Upper lobe of left lung (tissue), 6 donors: ENCODE measurements around the gene MAP2K6. TPM values are rescaled to one million over a fixed set of nuclear protein-coding genes. Genes with fewer than 3 reads are reported as not detected.
A peak's percentile ranks its signal among the peaks of the same experiment; 100 is the strongest.

Experiments
- ATAC-seq, 2 donors: fragments of 200-7000 bp; cut with Tn5 transposase; one replicate each; pipeline ENCODE4 v1.9.1; 2022; ENCODE audit warnings: mild to moderate bottlenecking in 2 of 2, moderate library complexity in 2 of 2; ENCODE audit not compliant: low FRiP score in 2 of 2
- DNase-seq, 2 donors: peaks; one replicate each; pipeline ENCODE4 v3.0.0-alpha.2; 2019 to 2020
- H3K27ac ChIP-seq, 4 donors: fragments of 200-600 bp; sonication (generic); one replicate each; pipeline ENCODE4 v1.5.1; 2016 to 2019
- H3K27me3 ChIP-seq, 4 donors: fragments of 200-600 bp; sonication (generic); one replicate each; pipeline ENCODE4 v1.5.1; 2017 to 2019
- H3K36me3 ChIP-seq, 4 donors: fragments of 200-600 bp; sonication (generic); one replicate each; pipeline ENCODE4 v1.5.1; 2016 to 2019
- H3K4me1 ChIP-seq, 4 donors: fragments of 200-600 bp; sonication (generic); one replicate each; pipeline ENCODE4 v1.5.1; 2018 to 2019
- H3K4me3 ChIP-seq, 4 donors: fragments of 200-600 bp; sonication (generic); one replicate each; pipeline ENCODE4 v1.5.1; 2017 to 2019; ENCODE audit warnings: mild to moderate bottlenecking in 2 of 4, moderate library complexity in 1 of 4
- H3K9me3 ChIP-seq, 4 donors: fragments of 200-600 bp; sonication (generic); one replicate each; pipeline ENCODE4 v1.5.1; 2018 to 2019
- CTCF ChIP-seq, 6 experiments: fragments of 450-650 bp in 4 of 6; fragments of 200-600 bp in 2 of 6; sonication (generic) in 2 of 6; IDR thresholded peaks; one replicate each; pipeline ENCODE4 v1.5.1; 2016 to 2019; ENCODE audit warnings: antibody characterized with exemption in 6 of 6
- EP300 ChIP-seq, 4 donors: sonication (generic); formaldehyde crosslinking; IDR thresholded peaks; one replicate each; pipeline ENCODE4 v1.5.1; 2017; ENCODE audit warnings: antibody characterized with exemption in 4 of 4, control low read depth in 2 of 4
- POLR2A ChIP-seq, 4 donors: fragments of 450-650 bp; IDR thresholded peaks; one replicate each; pipeline ENCODE4 v1.5.1; 2016 to 2017; ENCODE audit warnings: antibody characterized with exemption in 4 of 4, mild to moderate bottlenecking in 2 of 4
- POLR2AphosphoS5 ChIP-seq, 2 donors: sonication (generic); formaldehyde crosslinking; IDR thresholded peaks; one replicate each; pipeline ENCODE4 v1.5.1; 2017; ENCODE audit warnings: antibody characterized with exemption in 2 of 2
- WGBS, 2 donors: methylation state at CpG; one replicate each; pipeline ENCODE4 v1.1.5; 2017 to 2018; 5-methylcytosine and 5-hydroxymethylcytosine counted together
- total RNA-seq, 6 donors: library from RNA; depleted of rRNA in 4 of 6; stranded (reverse); fragments of >200 nt in 4 of 6; gene quantifications; one replicate each; pipeline versions ENCODE4 v1.1.0 to v1.2.1, GENCODE V29; 2016 to 2021
- donor health status: DM: no; HTN: no; CAD: no; lungs with moderate emphysema.
- donor health status: DM: no; HTN: yes; CAD: no; lungs with severe emphysema.

The MAP2K6 gene
- total RNA-seq, 6 donors from 2014 or later, result 0.33 to 16.8 (median 5.9) TPM

- ATAC-seq (no peak), DNase-seq (no peak)
- H3K27me3 ChIP-seq, result no peaks in the 10 kb centered on the region
- no peaks in the 10 kb centered on the region for H3K9me3 ChIP-seq
- H3K4me1 ChIP-seq, result peaks cover 0 to 5% (median 2%) of the 10 kb centered on the region in 4 donors
- H3K36me3 ChIP-seq, result no peaks in the 10 kb centered on the region
- WGBS, 2 donors, result 96 to 97% methylated on average over 4 of the region's 4 CpGs
- no peak overlapping the region for H3K27ac ChIP-seq
- H3K4me3 ChIP-seq, result no peak overlapping the region
- TF ChIP-seq POLR2AphosphoS5 (IDR thresholded peaks at IDR 0.05), result no peak
- TF ChIP-seq POLR2A (IDR thresholded peaks at IDR 0.05), result no peak
- TF ChIP-seq CTCF (IDR thresholded peaks at IDR 0.05), result no peak
- TF ChIP-seq EP300 (IDR thresholded peaks at IDR 0.05), result no peak
Observed at GRCh38 chr17:69489313-69489712, 74.8 kb downstream of the MAP2K6 start.

- TF ChIP-seq EP300 (IDR thresholded peaks at IDR 0.05) (no peak), POLR2AphosphoS5 (IDR thresholded peaks at IDR 0.05) (no peak), CTCF (IDR thresholded peaks at IDR 0.05) (no peak), POLR2A (IDR thresholded peaks at IDR 0.05) (no peak)
- Histone ChIP-seq H3K36me3 (no peaks in the 10 kb centered on the region), H3K4me3 (no peak overlapping the region), H3K27ac (no peak overlapping the region), H3K9me3 (no peaks in the 10 kb centered on the region), H3K4me1 (no peaks in the 10 kb centered on the region), H3K27me3 (no peaks in the 10 kb centered on the region)
- no peak for ATAC-seq
- WGBS, 2 donors, result 82 to 92% methylated on average over 3 of the region's 3 CpGs
- no peak for DNase-seq
Observed at GRCh38 chr17:69492410-69493071, 78.0 kb downstream of the MAP2K6 start.

GRCh38 chr17:69495787-69496186, 81.3 kb downstream of the MAP2K6 start:
- Histone ChIP-seq H3K9me3 (no peaks in the 10 kb centered on the region), H3K27me3 (no peaks in the 10 kb centered on the region), H3K4me3 (no peak overlapping the region), H3K36me3 (no peaks in the 10 kb centered on the region), H3K27ac (no peak overlapping the region), H3K4me1 (peaks cover 0 to 4% (median 3%) of the 10 kb centered on the region in 4 donors)
- DNase-seq (no peak), ATAC-seq (no peak)
- TF ChIP-seq POLR2A (IDR thresholded peaks at IDR 0.05) (no peak), EP300 (IDR thresholded peaks at IDR 0.05) (no peak)
- 90 to 95% methylated on average over 5 of the region's 5 CpGs for WGBS, 2 donors

- Histone ChIP-seq H3K9me3 (no peaks in the 10 kb centered on the region), H3K4me1 (peaks cover 0 to 17% (median 14%) of the 10 kb centered on the region in 4 donors), H3K27ac (no peak overlapping the region), H3K27me3 (no peaks in the 10 kb centered on the region), H3K36me3 (no peaks in the 10 kb centered on the region), H3K4me3 (no peak overlapping the region)
- ATAC-seq, result no peak
- WGBS, 2 donors, result 94 to 100% methylated on average over 1 of the region's 1 CpG
- no peak for DNase-seq
- TF ChIP-seq EP300 (IDR thresholded peaks at IDR 0.05), result no peak
- TF ChIP-seq POLR2A (IDR thresholded peaks at IDR 0.05), result no peak
- no peak for TF ChIP-seq CTCF (IDR thresholded peaks at IDR 0.05)
- no peak for TF ChIP-seq POLR2AphosphoS5 (IDR thresholded peaks at IDR 0.05)
Observed at GRCh38 chr17:69497161-69497560, 82.7 kb downstream of the MAP2K6 start.

- H3K36me3 ChIP-seq, result no peaks in the 10 kb centered on the region
- H3K4me1 ChIP-seq, result peaks cover 0 to 24% (median 17%) of the 10 kb centered on the region in 4 donors
- H3K27me3 ChIP-seq, result no peaks in the 10 kb centered on the region
- no peak overlapping the region for H3K4me3 ChIP-seq
- TF ChIP-seq EP300 (IDR thresholded peaks at IDR 0.05) (no peak), POLR2A (IDR thresholded peaks at IDR 0.05) (no peak)
- no peak overlapping the region for H3K27ac ChIP-seq
- no peak for DNase-seq
- WGBS, 2 donors, result 79 to 84% methylated on average over 3 of the region's 3 CpGs
- ATAC-seq, result no peak
- no peaks in the 10 kb centered on the region for H3K9me3 ChIP-seq
Observed at GRCh38 chr17:69499318-69499717, 84.8 kb downstream of the MAP2K6 start.

- TF ChIP-seq CTCF (IDR thresholded peaks at IDR 0.05) (no peak), POLR2A (IDR thresholded peaks at IDR 0.05) (no peak), POLR2AphosphoS5 (IDR thresholded peaks at IDR 0.05) (no peak), EP300 (IDR thresholded peaks at IDR 0.05) (no peak)
- 44 to 55% methylated on average over 9 of the region's 9 CpGs for WGBS, 2 donors
- Histone ChIP-seq H3K27me3 (no peaks in the 10 kb centered on the region), H3K9me3 (no peaks in the 10 kb centered on the region), H3K4me3 (no peak overlapping the region), H3K27ac (peak overlapping the region in 1 of 4 donors; percentile 59), H3K36me3 (no peaks in the 10 kb centered on the region), H3K4me1 (peaks cover 0 to 24% (median 17%) of the 10 kb centered on the region in 4 donors)
- peak in 1 of 2 donors; percentile 9 for ATAC-seq
- DNase-seq, result no peak
Observed at GRCh38 chr17:69500911-69501429, 86.5 kb downstream of the MAP2K6 start.
